GM18870 (cell line): ENCODE measurements around the gene MTHFR.

Experiments used
- ATAC-seq: cut with Tn5 transposase; IDR thresholded peaks from one replicate; pipeline ENCODE4 v1.9.1; 2021; ENCODE audit warnings: moderate library complexity; ENCODE audit not compliant: unreplicated experiment

Gene MTHFR

DNA sequence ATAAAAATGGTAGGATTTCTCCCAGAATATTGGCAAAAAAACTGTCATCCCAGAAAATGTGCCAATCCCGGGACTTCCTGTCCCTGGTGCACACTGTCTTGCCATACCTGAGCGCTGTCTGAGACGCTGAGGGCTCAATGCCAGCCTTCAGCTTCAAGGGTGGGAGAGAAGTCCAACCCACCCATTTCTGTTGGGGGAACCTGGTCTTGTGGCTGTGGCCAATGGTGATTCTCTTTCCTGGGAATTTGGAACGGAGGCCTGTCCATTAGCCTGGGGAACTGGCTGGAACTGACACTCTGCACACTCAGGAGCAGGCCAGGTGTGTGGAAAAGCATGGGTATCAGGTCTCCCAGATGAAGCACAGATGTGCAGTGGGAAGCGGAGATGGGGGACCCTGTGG, 6.7 kb downstream of the MTHFR start:
- ATAC-seq = no peak

DNA sequence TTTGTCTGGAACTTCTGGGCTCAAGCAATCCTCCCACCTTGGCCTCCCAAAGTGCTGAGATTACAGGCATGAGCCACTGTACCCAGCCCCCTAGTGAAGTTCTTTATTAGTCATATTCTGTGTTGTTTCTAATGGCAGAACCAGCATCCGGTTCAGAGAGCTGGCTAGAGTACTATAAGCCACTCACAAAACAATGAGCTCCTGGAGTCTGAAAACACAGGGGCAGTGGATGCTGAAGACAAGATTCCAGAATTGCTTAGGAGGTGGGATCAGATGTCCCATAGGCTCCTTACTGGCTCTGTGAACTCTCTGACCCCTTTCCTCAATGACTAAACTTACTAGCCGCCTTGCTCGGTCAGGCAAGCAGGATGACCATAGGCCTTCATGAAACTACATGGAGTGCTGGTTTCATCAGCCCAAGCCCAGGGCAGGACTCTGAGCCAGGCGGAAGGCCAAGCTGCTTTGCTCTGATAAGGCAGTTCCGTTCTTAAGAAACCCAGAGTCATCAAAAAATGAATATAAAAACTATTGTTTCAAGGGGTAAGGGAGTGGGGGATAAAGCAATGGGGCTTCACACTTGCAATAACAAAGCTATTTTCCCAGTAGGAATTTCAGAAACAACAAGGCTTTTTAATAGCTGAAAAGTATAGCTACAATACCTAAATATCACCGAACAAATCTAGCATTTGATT, 8.1 kb downstream of the MTHFR start:
- no peak for ATAC-seq

DNA sequence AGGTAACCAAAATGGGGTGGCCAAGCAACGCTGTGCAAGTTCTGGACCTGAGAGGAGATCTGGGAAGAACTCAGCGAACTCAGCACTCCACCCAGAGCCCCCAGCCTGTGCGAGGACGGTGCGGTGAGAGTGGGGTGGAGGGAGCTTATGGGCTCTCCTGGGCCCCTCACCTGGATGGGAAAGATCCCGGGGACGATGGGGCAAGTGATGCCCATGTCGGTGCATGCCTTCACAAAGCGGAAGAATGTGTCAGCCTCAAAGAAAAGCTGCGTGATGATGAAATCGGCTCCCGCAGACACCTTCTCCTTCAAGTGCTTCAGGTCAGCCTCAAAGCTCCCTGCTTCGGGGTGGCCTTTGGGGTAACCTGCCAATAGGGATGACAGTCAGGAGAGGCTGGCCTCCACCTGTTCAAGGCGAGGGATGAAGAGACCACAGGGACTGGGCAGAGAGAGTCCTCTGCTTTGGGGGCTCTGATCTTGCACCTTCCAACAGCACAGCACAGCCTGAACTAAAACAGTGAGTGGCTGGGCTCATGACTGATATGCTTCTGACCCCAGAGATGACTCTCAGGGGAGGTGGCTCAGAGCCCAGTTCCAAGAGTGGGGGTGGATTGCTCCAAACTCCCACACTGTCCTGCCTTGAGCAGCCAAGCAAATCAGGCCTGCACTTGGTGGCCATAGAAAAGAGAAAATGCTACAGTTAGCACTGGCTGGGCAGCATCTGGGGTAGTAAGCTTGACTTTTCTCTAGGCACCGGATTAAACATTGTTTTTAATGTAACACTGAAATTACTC, 9.5 kb downstream of the MTHFR start:
- no peak for ATAC-seq

DNA sequence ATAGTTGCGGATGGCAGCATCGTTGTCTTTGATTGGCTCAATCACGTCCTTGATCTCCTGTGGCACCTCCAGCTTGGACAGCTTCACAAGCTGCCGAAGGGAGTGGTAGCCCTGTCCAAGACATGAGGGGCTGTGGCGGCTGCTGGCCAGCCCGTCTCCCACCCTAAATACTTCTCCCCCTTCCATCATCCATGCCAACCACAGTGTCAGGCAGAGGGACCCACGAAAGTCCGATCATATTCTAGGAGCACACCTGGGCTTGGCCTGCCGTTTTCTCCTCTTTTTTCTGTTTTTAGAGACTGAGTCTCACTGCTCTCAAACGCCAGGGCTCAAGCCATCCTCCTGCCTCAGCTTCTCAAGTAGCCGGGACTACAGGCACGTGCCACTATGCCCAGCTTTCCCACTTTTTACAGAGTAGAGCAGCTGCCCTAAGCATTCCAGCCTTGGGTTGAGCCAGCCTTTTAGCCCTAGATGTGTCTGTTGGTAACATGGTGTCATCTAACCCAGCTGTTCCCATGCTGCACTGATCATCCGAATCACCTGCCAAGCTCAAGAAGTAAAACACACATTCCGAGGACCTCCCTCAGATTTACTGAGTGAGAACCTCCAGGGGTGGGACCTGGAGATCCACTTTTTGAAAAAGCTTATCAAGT, 10.4 kb downstream of the MTHFR start:
- ATAC-seq = no peak

DNA sequence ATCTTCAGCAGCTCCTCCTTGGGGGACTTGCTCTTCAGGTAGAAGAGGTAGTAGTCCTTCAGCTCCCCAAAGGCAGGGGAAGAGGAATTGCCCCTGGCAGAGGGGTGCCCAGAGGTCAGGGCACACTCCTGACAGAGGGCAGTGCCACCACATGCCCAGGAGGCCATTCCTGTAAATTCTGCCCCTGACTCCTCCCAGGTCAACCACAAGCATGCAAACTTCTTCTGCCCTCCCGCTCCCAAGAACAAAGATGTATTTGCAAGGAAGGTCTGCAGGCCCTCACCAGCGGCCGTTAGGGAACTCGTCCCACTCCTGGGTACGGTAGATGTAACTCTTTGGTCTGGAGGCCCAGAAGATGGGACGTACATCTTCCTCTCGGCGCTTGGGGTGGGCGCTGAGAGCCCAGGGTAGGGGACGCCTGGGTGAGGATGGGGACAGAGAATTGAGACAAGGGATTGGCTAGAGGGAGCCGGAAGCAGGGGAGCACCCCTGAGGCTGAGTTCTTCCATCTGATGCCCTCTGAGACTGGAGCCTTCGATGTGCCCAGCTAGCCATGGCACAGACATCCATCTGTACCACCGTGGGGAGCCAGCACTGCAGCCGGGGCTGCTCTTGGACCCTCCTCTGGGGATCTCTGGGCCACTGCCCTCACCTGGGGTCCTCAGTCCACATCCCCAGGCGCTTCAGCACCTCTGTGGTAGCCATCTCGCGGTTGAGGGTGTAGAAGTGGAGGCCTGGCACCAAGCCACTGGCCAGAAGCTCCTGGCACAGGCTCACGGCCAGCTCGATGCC, 11.1 kb downstream of the MTHFR start:
- no peak for ATAC-seq

DNA sequence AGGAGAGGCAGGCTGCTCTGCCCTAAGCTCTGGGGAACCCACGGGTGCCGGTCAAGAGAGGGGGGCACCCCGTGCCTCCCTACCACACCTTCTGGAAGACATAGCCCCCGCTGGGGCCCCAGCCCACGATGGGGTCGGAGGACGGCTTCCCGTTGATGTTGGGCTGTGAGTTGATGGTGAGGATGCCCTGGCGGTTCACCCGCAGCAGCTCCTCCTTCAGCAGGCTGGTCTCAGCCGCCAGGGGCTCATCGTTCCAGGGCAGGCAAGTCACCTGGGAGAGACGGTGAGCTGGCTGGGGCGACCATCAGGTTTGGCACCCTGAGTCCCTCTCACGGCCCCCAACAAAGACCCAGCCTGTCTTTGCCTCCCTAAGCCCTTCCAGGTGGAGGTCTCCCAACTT, 11.9 kb downstream of the MTHFR start:
- ATAC-seq = no peak

DNA sequence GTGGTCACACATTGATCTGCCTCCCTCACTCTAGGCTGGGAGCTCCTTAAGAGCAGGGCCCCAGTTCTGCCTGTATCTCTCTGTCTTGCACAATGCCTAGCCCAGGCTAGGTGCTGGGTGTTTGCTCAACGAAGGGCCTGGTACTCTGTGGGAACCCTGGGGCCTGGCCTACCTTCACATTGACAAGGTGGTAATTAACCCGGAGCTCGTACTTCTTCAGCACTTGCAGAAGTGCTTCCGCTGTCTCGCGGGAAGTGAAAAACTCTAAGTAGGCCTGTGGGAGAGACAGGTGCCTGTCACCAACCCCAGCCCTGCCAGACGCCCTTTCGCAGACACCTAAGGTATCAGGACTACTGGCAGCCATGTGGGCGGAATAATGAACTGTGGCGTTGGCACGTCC, 13.7 kb downstream of the MTHFR start:
- no peak for ATAC-seq

DNA sequence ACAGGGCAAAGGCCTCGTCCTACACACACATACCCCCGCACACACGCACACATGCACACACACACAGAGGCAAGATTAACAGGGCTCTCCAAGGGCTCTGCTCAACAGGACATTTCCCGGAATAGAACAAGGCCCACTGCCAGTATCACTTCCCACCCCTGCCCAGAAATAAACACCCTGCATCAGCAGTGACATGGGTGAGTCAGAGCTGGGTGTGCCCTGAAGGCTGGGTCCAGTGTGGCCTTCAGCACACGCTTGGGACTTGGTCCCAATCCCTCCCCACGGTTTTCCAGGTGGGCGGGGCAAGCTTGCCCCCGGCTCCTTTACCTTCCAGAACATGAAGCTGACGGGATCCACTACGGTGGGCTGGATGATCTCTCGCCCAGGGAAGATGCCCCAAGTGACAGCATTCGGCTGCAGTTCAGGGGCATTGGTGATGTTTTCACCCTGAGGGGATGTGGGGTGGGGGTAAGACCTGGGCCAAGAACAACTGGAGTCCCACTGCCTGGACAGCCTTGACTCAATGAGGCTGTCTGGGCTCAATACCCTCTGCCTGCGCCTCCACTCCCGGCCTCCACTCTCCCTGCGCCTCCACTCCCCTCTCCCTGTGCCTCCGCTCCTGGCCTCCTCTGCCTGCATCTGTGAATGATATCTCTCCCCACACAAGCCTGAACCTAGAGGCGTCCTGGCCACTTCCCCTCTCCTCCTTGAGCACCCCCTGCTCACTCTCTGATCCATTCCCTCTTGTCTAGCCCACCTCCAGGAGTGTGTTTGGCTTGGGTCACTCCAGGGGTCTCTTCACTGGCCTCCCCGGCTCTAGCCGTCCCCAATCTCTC, 14.7 kb downstream of the MTHFR start:
- no peak for ATAC-seq

DNA sequence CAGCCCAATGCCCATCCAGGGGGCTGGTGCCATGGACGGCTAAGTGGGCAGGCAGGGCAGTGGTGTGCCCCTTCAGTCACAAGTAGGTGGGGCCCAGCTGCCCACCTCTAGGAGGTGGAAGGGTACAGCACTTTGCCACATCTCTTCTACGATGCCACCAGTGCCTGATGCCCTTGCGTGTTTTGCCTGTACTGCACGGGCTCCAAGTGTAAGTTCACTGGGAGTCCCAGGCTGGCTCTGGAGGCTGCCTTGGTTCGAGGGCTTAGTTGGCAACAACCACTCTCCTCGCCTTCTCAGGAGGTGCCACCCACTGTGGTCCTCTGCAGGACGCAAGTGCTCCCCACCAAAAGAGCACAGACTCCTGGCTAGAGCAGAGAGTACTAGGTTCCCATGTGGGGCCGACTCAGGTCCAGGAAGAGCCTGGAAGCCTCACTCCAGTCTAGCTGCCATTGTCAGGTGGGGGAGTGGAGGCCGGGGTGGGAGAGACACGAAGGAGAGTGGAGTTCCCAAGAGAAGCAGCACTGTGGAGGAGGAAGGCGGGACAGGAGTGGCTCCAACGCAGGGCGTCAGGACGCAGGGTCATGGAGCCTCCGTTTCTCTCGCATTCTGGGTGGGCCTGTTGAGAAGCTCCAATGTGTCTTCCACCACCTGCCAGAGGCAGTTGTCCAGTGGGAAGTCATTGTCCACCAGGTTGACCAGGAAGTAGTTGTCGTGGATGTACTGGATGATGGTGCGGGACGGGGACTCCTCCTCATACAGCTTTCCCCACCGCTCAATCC, 15.5 kb downstream of the MTHFR start:
- ATAC-seq = no peak

DNA sequence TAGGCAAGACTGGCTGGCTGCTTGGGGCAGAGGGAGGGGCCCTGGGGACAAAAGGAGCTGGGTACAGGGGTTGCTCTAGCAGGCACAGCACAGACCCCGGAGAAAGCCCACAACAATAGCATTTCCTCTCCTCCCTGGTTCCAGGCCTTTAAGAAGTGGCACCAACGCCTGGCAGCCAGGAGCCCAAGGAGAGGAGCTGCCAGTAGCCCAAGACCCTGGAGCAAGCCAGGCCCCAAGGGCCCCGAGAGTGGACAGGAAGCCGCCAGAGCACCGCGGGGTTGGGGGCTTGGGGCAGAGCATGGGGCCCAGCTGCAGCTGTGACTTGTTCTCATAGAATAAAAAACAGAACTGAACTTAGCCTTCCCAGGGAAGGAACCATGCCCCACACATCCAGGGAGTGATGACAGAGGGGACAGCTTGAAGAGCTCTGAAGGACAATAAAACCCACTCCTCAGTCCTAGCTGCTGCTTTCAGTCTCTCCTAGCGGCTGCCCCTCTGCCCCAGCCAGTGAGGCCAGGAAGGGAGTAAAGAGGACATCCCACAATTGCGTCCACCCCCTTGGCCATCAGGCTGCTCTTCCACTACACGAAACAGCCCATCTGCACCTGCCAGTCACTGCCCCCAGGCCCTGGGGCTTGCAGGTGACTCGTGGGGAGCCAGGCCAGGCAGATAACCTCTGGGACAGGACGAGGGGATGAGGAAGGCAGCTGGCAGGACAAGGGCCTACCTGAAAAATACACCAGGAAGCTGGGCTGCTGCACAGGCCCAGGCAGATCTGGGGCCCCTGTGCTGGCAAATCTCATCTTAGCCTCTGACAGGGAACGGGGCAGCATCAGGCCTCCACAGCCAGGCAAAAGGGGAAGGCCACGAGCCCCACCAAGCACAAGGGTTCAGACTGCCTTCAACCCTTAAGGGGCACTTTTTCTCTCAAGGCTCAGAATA, 16.4 kb downstream of the MTHFR start:
- no peak for ATAC-seq

DNA sequence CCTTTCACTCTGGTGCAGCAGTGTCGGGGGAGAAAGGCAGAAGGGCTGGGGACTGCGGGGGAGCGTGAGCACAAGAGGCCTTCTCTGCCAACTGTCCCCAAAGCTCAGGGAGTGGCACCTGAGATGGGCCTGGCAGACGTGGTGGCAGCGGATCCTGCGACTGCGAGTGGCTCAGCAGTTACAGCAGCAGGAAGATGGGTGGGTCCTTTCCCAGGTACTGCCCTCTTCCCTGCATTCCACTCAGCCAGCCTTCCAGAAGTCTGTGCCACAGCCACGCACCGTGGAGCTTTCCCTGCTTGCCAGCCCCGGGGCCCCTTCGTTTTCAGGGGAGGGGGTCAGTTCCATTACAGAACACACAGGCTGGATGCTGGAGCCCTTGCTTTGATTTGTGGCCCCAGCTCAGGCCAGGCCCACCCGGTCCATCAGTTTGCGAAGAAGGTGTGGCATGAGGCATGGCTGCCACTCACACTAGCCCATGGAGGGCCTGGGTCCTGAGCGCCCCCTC, 17.2 kb downstream of the MTHFR start:
- no peak for ATAC-seq

DNA sequence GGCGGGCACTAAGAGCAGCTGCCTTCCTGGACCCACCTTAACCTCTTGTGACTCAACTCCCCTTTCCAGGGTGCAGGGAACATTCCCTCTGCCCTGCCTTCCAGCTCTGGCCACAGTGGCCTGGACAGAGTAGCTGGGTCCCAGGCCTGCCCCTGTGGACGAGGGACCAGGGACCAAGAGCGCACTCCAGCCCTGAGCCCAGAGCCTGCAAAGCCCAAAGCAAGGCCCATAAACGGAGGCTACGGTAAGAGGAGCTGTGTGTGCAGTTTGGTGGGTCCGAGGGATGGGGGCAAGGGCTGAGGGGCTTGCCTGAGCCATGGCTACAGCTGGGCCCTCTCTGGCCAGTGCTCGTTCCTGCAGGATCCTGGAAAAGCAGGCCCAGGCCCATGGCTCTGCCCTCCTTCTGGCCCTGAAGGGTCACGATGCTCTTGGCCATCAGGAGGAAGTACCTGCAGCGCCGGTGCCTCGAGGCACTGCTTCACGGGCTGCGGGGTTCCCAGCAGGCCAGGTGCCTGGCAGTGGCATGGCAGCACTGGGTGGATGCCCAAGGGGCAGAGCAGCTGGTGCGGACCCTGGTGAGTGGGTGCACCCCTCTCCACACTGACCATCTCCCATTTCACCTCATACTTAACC, 17.8 kb downstream of the MTHFR start:
- no peak for ATAC-seq

DNA sequence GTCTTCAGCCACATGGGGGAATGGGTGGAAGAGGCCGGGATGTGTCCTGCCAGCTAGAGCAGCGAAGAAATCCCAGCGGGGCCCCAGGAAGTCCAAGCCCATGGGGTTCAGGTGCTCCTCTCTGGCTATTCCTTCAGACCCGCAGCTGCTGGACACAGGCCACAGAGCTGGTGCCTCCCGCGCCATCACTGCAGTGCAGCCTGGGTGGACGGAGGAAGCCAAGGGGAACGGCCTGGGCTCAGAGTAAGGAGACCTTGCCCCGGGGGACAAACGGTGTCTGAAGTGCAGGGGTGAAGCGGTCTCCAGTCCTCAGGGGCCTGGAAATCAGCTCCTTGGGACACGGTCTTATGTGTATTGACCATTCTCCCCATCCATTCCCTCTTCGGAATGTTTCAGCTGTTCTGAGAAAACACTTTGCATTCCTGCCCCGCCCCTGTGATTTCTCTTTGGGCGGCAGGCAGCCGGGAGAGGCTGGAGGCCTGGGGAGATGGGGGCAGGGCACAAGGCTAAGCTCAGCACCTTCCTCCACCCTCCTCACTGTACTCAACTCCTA, 18.4 kb downstream of the MTHFR start:
- ATAC-seq = no peak

DNA sequence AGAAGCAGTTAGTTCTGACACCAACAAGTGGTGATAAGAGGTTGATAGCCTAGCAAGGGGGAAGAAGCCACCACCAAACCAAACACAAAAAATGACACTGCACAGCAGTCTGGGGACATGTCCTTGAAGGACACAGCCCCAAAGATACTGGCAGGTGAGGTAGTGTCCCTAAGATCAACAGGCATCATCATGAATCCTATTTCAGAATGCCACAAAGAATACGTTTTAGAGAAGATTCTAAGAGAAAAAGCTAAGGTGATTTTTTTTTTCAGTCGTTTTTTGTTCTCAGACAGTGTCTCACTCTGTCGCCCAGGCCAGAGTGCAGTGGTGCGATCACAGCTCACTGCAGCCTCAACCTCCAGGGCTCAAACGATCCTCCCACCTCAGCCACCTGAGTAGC, 19.6 kb downstream of the MTHFR start:
- no peak for ATAC-seq

DNA sequence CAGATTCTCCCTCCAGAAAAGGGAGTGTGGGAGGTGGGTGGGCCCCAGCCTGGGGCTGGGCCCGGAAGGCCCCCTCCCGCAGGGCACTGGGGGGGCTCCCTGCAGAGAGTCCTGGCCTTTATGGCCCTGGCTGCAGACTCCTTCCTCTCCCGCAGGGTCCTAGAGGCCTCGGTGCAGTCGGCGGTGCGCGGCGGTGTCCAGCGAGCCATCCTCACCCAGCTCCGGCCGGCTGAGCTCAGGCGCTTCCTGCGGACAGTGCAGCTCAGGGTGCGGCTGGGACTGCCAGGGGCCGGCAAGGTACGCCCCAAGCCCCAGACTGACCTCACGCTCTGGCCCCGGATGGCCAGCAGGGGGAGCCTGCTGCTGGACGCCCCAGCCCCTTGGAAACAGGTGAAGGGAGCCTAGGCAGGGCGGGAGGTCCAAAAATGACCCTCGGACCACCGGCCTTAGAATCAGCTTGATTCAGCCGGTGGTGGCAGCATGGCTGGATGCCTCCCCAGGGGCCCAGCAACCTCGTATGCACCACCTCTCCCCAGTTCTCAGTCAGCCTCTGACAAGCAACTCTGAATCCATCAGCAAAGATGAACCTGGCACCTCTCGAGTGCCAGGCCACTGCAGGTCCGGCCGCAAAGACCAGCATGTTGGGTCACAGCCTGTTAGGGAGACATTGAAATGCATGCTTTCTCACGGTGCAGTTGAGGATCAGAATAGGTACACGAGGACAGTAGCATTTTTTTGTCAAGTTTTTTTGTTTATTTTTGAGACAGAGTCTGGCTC, 20.6 kb downstream of the MTHFR start:
- no peak for ATAC-seq

DNA sequence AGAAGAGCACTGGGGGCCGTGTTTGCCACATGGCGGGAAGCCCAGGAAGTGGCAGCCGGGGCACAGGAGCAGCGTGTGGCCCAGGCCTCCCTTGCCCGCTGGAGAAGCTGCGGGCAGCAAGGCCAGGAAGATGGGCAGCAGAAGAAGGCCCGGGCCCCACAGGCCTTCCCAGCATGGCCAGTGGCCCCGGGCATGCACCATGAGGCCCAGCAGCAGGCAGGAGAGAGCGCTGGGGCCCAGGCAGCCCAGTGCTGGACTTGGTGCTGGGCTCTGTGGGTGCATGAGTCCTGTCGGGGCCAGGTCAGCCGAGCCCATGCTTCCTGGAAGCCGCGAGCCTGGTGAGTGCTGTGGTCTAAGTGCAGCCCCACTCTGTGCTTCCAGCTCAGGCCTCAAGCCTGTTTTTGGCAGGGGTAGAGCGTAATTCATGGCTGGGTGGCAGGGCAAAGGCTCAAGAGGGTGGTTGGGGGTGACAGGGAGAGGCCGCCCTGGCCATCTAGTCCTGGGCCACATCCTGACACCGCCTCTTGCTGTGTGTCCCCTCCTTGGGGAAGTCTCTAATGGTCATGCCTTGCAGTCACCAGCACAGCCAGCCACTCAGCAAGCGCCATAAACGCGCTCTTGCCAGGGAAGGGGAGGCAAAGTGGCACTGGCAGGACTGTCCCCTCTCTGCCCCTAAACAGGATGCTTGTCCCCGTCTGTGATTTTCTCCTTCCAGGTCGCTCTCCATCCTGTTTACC, 21.3 kb downstream of the MTHFR start:
- ATAC-seq = no peak
